ENCODE data around the gene CHMP5.

- no peak for TF ChIP-seq TAF1 (IDR thresholded peaks at IDR 0.05; ENCODE audit: low read depth, low read length)
- no peak for TF ChIP-seq POLR2AphosphoS5 (IDR thresholded peaks at IDR 0.05; ENCODE audit: low read depth, low read length)
- TF ChIP-seq POLR2A (IDR thresholded peaks at IDR 0.05; ENCODE audit: low read depth, low read length) = no peak
- TF ChIP-seq SPI1 (IDR thresholded peaks at IDR 0.05; ENCODE audit: low read depth, low read length) = no peak
- no peak for TF ChIP-seq POU2F2 (IDR thresholded peaks at IDR 0.05; ENCODE audit: low read depth, low read length)
Observed at GRCh38 chr9:33295571-33295970, 30.7 kb downstream of the CHMP5 start.

Data from GM12891 (cell line).